ENCODE results near the gene AKAP6.

The AKAP6 gene

GRCh38 chr14:32542507-32542906, 213.4 kb downstream of the AKAP6 start:
- Histone ChIP-seq H3K4me3 (ENCODE audit: low read depth, low read length) (no peak overlapping the region), H3K27me3 (replicated peaks) (no peaks in the 10 kb centered on the region), H3K36me3 (replicated peaks) (no peaks in the 10 kb centered on the region), H3K27ac (no peak overlapping the region)
- no peak for DNase-seq
- in situ Hi-C loops (cut with HindIII; ENCODE audit: low pct_ligation_motif_present, low sequenced_read_pairs) = no loop called here
- no peak for TF ChIP-seq CTCF (IDR thresholded peaks at IDR 0.05; ENCODE audit: low read depth, low read length, missing control alignments)

GRCh38 chr14:32545095-32545494, 216.0 kb downstream of the AKAP6 start:
- Histone ChIP-seq H3K27ac (no peak overlapping the region), H3K27me3 (replicated peaks) (no peaks in the 10 kb centered on the region), H3K36me3 (replicated peaks) (no peaks in the 10 kb centered on the region), H3K4me3 (ENCODE audit: low read depth, low read length) (no peak overlapping the region)
- TF ChIP-seq CTCF (IDR thresholded peaks at IDR 0.05; ENCODE audit: low read depth, low read length, missing control alignments) = no peak
- no peak for DNase-seq
- in situ Hi-C loops (cut with HindIII; ENCODE audit: low pct_ligation_motif_present, low sequenced_read_pairs) = no loop called here

- in situ Hi-C loops (cut with HindIII; ENCODE audit: low pct_ligation_motif_present, low sequenced_read_pairs) = no loop called here
- Histone ChIP-seq H3K27me3 (replicated peaks) (no peaks in the 10 kb centered on the region), H3K4me3 (ENCODE audit: low read depth, low read length) (no peak overlapping the region), H3K27ac (no peak overlapping the region), H3K36me3 (replicated peaks) (no peaks in the 10 kb centered on the region)
- TF ChIP-seq CTCF (IDR thresholded peaks at IDR 0.05; ENCODE audit: low read depth, low read length, missing control alignments) = no peak
- no peak for DNase-seq
Observed at GRCh38 chr14:32545506-32546210, 216.6 kb downstream of the AKAP6 start.

GRCh38 chr14:32546246-32546645, 217.1 kb downstream of the AKAP6 start:
- Histone ChIP-seq H3K27me3 (replicated peaks) (no peaks in the 10 kb centered on the region), H3K27ac (no peak overlapping the region), H3K4me3 (ENCODE audit: low read depth, low read length) (no peak overlapping the region), H3K36me3 (replicated peaks) (no peaks in the 10 kb centered on the region)
- TF ChIP-seq CTCF (IDR thresholded peaks at IDR 0.05; ENCODE audit: low read depth, low read length, missing control alignments) = no peak
- DNase-seq = no peak
- in situ Hi-C loops (cut with HindIII; ENCODE audit: low pct_ligation_motif_present, low sequenced_read_pairs) = no loop called here

GRCh38 chr14:32552766-32553165, 223.7 kb downstream of the AKAP6 start:
- DNase-seq = no peak
- H3K4me3 ChIP-seq (ENCODE audit: low read depth, low read length) = no peak overlapping the region
- TF ChIP-seq CTCF (IDR thresholded peaks at IDR 0.05; ENCODE audit: low read depth, low read length, missing control alignments) = no peak
- in situ Hi-C loops (cut with HindIII; ENCODE audit: low pct_ligation_motif_present, low sequenced_read_pairs) = no loop called here
- no peak overlapping the region for H3K27ac ChIP-seq
- no peaks in the 10 kb centered on the region for H3K27me3 ChIP-seq (replicated peaks)
- H3K36me3 ChIP-seq (replicated peaks) = no peaks in the 10 kb centered on the region

GRCh38 chr14:32559048-32559447, 229.9 kb downstream of the AKAP6 start:
- Histone ChIP-seq H3K36me3 (replicated peaks) (no peaks in the 10 kb centered on the region), H3K4me3 (ENCODE audit: low read depth, low read length) (no peak overlapping the region), H3K27ac (no peak overlapping the region), H3K27me3 (replicated peaks) (no peaks in the 10 kb centered on the region)
- DNase-seq = no peak
- in situ Hi-C loops (cut with HindIII; ENCODE audit: low pct_ligation_motif_present, low sequenced_read_pairs) = no loop called here
- TF ChIP-seq CTCF (IDR thresholded peaks at IDR 0.05; ENCODE audit: low read depth, low read length, missing control alignments) = no peak
